GM21526 (cell line): ENCODE data around the gene FMN1.

Experiments used
- ATAC-seq: cut with Tn5 transposase; IDR thresholded peaks from one replicate; pipeline ENCODE4 v1.9.1; 2021; ENCODE audit warnings: moderate library complexity; ENCODE audit not compliant: unreplicated experiment, low FRiP score

Gene FMN1

DNA sequence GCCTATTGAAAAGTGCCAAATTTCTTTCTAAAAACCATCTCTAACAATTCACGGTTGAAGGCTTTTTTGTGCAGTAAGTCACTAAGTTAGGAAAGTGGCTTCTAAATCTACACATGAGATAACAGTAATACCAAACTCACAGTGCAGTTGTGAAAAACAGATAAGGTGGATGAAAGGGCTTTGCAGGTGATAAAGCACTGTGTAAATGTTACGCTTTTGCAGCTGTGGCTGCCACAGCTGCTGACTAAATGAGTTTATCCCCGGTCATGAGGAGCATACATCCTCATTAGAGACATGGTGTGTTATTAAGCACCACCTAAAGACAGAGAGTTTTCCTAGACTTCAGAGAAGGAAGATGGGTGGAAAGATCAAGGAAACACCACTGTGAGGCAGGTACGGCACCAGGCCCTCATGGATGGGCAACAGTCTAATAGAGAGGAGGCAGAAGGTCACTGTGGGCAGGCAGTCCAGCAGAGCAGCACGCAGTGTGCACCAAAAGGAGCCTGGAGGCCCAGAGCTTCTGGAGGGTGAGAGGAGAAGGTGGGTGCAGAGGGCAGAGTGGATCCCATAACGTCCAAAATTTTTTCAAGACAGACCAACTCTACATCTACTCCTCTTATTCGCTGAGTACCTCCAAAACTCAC is 68.5 kb downstream of the FMN1 start:
- no peak for ATAC-seq

DNA sequence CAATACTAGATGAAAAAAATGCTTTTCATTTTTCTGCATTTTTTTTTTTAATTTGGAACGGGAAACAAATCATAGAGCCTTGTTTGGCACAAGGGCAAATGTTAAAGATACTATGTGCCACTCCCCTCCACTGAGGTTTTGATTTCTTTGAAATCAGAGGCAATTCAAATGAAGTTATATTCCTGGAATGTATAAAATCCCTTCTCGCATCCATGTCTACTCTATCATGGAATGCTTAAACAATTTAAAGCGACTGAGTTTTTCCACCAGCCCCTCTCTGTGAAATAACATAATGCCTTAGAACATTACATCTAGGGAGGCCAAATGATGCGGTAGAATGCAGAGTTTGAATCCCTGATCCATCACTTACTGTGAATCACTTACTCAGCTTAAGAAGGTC is 69.7 kb downstream of the FMN1 start:
- no peak for ATAC-seq

DNA sequence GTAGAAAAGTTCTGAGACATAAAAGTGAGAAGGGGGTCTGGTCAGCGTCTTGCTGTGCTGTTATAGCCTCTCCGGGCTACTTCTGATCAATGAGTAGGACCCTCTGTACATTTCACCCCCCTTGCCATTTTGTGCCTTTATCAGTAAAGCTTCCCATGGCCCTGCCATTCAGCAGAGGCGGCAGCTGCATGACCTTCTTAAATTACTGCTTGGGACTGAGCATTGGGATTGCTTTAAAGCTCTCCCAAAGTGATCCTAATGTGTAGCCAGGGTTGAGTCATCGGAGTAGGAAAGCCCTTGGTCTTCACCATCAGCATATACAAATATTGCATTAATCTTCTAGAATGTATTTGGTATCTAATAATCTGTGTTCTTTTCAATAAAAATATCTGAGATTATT is 70.2 kb downstream of the FMN1 start:
- ATAC-seq = no peak

DNA sequence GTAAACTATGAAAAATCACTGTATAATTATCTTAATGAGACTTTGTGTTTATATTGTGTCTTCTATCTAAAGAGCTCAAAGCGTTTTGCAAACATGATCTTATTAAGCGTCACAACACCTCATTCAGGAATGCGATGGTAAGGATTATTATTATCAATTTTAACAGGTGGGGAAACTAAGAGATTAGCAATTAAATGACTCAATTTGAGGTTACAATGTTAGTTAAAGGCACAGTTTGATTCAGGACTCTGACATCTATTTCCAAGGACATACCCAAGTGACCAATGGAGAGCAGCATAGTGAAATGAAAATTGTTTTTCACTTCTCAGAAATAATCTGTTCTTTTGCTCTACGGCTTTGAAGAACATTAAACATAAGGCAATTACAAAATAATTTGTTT is 74.6 kb downstream of the FMN1 start:
- ATAC-seq = no peak

DNA sequence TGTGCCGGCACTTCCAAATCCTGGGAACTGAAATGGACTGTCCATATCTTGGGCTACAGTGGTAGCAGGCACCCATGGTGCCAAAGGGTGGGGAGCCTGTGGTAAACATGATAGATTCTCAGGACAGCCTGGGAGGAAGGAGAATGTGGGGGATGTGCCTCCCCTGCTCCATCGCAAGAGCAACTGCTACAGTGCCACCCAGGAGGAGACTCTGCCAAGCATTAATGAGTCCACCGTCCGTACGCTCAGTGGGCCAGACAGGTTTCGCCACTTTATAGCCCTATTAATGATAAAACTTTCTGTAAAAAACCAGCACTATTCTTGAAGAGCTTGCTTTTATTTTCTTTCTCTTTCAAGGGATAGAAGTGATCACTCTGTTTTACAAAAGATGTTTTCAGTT is 75.2 kb downstream of the FMN1 start:
- no peak for ATAC-seq

DNA sequence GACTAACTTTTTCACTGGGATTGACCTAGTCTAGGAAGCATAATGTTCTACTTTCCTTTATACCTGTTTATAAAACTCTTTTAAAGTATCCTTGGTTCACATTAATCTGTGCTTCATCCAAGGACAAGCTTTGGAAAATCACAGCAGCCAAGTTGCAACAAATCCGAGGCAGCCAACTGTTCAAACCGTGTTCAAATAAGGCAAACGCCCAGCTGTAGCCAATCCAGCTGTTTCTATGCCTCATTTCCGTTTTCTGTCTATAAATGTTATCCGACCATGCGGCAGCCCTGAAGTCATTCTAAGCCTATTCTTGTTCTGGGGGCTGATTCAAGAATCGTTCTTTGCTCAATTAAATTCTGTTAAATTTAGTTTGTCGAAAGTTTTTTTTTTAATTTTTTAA is 78.3 kb downstream of the FMN1 start:
- no peak for ATAC-seq

DNA sequence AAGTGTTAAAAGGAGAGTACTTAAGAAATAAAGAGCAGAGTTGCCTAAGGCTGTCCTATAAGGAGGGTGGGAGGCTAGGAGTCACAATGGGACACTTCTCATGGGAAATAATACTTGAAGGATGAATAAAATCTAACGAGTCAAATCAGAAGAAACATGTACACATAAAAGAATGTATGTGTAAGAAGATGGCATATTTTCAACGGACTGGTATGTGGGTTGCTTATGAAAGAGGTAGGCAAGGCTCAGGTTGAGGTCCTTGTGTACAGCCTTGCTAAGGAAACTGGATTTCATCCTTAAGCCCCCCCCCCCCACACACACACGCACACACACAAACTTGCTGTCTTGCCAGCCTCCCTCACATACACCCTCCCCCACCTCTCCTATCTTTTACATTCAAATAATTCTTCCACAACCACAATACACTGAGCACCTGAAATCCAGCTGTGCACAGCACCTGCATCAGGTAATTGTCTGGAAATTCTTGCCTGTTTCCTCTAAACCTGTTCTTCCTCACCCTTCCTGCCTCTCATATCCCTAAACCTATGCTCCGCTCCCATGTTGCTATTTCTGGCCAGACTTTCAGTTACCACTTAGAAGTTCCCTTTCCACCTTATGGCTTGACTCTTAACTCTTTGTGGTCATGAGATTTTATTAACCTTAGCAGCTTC is 79.2 kb downstream of the FMN1 start:
- ATAC-seq = no peak

DNA sequence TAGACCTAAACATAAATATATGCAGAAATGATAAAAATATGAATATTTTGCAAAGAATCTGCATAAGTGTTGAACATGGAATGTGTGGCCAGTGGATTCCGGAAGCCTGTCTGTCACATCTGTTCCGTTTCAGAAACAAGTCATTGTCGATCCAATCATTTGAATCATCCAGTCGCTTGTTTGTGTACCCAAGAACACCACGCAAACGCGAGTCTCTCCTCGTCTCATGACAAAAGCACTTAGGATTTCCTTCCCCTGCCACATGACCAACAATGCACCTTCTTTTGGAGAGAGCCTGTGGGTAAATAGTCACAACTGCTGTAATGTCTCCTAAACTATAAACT is 80.2 kb downstream of the FMN1 start:
- no peak for ATAC-seq

DNA sequence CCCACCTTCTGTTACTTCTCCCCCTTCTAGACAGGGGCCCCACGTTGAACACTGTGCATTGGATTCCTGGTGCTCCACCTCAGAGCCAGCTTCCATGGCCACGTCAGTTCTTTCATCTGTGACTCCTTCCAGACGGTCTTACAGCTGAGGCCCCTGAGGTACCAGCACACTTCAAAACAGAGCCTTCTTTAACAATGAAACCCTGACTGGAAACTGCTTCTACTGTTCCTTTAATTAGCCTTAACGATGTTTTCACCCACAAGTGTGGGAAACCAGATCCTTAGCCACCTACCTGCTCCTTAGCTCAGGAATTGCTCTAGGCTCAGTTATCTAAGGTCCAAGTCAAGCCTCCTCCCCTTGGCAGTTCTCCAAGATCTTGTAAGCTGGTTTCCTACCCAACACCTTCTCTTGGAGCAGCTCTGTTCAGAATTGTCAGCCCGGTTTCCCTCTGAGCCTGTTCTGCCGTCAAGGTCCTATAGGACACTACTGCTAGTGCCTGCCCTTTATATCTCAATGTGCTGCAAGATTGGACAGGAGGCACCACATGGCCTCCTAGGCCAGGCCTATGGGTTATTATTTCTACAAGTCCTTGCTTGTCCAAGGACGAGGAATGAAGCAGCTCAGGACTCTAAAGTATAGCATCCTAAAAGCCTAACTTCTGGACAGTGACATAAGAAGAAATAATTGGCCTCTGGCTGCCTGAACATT is 80.7 kb downstream of the FMN1 start:
- no peak for ATAC-seq

DNA sequence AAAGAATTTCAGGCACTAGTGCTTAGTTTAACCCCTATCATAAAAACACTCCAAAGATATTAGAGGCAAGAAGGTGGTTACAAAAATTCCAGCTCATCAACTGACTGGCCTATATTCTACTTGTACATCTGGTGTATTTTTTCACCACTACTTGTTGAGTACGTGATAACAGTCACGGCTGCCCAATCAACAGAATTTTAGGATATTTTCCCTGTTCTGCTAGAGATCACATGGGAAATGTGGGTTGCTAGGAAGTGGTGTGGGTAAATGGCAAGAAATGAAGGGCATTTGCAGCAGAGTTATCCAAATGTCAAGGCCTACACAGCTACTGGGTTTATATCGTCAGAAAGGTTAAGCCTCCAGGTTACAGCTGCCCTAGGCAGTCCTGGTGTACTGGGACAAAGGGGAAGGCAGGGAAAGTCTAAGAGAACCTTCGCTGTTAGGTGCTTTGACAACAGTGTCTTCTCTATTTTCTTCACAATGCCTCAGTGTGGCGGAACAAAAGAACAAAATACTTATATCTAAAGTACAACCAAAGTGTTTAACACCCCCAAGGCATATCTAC is 81.9 kb downstream of the FMN1 start:
- no peak for ATAC-seq

DNA sequence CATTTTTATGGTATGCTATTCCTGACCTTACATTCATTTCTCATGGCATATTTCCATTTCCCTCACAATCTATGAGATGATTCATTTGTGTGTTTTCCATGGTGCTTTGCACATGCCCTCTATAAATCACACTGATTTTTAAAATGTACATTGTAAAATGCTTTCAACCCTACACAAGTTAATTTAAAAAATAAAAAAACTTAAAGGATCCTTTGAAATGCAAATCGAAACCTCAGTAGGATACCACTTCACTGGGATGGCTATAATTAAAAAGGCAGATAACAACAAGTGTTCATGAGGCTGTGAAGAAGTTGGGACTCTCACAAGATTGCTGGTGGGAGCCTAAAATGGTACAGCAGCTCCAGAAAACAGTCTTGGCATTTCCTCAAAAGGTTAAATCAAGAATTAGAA is 83.5 kb downstream of the FMN1 start:
- no peak for ATAC-seq

DNA sequence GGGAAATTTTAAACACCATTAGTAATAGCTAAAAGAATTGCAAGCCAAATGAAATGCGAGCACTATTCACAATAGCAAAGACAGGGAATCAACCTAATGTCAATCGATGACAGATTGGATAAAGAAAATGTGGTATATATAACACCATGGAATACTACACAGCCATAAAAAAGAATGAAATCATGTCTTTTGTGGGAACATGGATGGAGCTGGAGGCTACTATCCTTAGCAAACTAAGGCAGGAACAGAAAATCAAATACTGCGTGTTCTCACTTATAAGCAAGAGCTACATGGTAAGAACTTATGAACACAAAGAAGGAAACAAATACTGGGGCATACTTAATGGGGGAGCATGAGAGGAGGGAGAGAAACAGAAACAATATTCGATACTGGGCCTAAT is 85.2 kb downstream of the FMN1 start:
- no peak for ATAC-seq

DNA sequence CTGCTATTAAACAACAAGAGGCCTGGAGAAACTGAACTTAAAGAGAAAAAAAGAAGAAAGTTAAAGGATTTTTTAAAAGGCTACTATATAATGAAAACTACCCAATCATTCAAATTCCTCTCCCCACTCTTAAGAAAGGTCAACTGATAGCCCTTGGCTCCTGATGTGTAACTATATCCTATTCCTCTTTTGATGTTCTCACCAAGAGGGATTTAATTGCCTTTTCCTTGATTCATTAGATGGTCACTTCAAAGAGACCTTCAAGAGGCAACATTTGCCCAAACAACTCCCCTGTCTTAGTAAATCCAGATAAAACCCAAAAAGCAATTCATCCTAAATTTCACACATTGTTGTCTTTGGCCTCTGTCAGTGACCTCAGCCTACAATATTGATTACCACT is 86.0 kb downstream of the FMN1 start:
- no peak for ATAC-seq

DNA sequence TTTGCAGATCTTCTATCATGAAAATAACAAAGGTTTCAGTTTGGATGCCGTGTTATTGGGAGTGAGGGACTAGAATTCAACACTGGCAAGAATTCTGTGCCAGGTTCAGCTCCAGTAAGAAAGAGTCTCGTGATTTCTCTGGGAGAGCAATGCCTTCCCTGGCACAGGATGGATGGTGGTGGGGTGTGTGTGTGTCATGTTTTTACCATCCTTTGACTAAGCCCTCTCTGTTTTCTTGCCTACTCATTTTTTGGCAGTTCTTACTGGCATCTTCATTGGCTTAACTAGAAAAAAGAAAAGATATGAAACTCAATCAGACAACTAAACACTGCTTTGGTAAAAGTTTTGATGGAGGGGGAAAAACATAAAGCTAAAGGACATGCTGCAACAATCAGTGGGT is 86.6 kb downstream of the FMN1 start:
- no peak for ATAC-seq

DNA sequence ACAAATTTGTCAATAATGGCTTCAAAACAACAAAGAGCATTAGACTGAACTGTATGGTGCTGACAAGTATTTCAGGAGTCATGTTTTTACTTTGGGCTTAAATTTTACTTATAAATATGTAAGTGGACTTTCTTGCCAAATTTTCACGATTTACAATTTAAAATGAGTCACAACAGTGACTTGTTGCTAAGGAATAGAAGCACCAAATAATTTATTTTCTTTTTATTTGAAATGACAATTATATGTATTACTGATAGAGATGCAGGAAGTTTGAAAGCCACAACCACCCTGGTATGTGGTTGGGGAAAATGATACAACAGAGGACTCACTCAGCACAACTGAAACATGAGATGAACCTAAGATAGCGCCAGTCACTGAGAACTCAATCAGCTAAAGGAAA is 90.3 kb downstream of the FMN1 start:
- ATAC-seq = no peak

DNA sequence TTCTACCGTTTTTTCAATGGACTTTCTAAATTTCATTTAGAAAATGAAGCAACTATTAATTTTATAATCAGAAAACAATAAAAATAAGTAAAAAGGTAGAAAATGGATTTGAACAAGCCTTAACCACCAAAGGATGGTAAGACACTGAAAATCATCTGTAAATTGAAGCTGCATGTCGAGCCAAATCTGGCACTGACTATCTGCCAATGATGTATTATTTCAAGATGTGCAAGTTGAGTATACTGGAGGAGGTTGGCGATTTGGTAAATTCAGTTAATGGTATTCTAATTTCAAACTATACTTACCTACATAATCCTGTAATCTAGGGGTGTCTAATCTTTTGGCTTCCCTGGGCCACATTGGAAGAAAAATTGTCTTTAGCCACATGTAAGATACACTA is 93.5 kb downstream of the FMN1 start:
- ATAC-seq = no peak

DNA sequence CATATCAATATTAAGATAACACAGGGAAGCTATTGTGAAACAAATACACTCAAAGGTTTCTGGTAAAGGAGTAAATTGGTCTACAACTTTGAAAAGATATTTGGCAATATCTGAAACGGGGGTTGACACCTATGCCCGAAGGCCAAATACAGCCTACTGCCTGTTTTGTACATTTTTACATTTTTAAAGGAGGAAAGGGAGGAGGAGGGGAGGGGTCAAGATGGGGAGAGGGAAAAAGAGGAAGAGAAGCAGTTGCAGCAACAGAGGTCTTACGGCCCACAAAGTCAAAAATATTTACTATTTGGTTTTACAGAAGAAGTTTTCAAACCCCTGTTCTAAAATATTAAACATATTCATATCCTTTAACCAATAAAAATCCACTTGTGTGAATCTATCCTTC is 94.2 kb downstream of the FMN1 start:
- ATAC-seq = no peak

DNA sequence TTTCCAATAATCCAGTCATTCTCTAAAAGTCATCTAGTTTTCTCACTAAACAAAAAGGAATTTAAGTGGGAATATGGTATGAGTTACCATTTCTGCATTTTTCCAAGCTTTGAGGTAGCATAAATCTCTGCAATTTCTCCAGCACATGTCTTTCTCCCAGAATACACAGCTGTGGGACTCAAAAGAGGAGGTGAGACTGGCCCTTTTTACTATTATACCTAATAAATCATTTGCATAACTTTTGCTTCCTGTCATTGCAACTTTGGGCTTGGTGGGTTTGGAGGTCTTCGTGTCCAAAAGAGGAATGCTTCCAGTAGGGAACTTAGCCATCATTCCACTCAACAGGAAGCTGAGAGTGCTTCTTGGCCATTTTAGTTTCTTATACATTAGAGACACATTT is 94.8 kb downstream of the FMN1 start:
- no peak for ATAC-seq

DNA sequence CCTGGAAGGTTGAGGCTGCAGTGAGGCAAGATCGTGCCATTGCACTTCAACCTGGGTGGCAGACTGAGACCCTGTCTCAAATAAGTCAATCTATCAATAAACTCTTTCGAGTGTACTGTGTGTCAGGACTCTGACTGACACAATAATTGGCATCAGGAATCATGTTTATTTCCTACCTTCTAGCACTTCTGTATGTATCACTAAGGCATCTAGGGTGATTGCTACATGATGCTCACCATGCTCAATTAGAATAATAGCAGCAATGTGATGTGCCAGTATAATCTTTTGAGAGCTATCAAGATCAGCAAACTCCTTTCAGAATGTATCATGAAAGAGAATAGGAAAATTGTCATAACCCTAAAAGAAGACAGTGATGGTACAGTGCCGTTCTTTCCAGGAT is 95.3 kb downstream of the FMN1 start:
- no peak for ATAC-seq

DNA sequence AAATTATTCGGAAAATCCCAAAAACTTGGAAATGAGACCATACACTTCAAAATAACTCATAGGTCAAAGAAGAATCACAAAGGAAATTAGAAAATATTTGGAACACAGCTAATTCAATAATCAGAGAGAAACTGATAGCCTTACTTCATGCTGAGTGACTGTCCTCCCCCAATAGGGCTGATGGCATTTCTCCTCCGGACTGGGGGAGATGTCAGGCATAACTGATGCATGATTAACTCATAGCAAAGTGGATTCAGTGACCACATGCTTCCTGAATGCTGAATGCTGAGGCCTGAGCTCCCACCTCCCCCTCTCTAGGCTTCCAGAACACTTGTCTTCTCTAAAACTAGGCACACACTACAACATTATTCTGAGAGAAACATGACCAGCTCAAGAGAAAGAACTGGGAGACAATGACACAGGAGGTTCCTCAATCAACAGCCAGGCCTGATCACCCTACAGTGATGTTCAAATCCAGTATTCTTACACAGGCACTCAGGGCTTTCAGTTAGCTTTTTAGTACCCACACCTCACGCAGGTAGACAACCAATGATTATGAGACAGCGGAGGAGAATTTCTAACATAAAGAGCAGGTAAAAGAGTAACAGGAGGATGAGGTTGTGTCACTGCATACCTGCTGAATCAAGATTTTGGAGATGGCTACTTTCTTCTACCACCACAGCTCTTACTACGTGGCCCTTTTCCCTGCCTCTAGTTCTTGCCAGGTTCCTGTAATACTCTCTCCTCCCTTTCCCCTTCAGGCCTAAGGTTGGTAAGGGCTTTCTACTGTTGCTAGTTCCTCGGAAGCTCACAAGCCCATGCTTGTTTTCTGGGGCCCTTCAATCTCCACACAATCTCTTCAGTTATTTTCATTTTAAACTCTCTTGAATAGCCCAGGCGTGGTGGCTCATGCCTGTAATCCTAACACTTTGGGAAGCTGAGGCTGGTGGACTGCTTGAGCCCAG is 96.1 kb downstream of the FMN1 start:
- no peak for ATAC-seq

DNA sequence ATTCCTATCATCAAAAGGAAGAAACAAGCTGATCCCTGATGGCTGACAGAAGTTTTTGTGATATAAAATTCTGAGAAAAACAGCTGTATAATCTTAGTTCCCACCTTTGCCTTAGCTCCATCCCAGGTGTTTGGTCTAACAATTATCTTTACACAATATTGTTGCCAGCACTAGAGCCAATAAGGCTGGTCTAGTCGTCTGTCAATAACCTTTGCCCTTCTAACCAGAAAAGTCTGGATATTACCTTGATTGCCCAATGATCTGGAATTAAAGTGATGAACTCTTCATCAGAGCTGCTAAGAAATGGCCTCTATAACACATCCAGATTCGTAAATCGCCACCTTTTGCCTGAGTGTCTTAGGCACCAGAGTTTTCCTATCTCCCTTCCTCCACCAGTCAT is 98.4 kb downstream of the FMN1 start:
- ATAC-seq = no peak
